HG03095 (cell line): ENCODE data around the gene PIRT.
"Not testable (repeated sequence)": the region's sequence is repeated elsewhere in the genome, so short reads cannot be mapped to it uniquely, and the experiment has no call there.

Experiments used
- ATAC-seq: cut with Tn5 transposase; IDR thresholded peaks from one replicate; pipeline ENCODE4 v1.9.1; 2021; ENCODE audit warnings: moderate library complexity; ENCODE audit not compliant: unreplicated experiment

The PIRT gene

DNA sequence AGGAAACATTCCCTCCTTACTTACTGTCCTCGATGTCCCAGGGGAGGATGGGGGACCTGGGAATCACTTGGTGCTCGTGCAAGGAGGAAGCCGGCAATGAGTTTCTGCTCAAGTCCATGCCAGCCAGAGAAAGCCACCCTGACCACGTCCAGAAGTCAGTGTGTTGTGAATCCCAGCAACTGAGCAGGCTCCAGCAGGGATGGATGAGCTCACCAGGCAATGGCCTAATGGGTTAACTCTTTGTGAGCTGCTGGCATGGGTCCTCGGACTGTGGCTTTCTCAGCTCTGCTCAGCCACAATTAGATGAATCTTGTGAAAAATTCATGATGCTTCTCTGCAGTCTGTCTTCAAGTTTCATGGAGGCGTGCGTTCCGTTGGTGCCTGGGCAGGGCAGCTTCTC, at the start of gene PIRT:
PIRT (minus strand) TSS at position 167 of the 400 bp plus-strand sequence. CDS start 12,442 bp downstream, outside the sequence.
- no peak for ATAC-seq

DNA sequence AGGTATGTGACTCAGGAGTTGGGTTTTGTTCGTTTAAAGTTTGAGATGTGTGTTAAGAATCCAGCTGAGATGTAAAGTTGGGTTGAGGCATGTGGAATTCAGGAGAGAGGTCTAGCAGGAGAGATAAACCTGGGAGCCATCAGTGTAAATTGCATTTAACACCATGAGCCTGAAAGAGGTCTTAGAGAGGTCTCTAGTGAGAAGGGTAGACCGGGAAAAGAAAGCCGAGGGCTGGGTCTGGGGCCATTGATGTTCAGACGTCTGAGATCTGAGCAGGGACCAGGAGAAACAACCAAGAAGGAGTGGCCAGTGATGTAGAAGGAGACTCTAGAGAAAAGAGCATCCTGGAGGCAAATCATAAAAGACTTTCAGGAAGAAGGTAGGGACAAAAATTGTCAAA, 44.1 kb upstream of the PIRT start:
- no peak for ATAC-seq

DNA sequence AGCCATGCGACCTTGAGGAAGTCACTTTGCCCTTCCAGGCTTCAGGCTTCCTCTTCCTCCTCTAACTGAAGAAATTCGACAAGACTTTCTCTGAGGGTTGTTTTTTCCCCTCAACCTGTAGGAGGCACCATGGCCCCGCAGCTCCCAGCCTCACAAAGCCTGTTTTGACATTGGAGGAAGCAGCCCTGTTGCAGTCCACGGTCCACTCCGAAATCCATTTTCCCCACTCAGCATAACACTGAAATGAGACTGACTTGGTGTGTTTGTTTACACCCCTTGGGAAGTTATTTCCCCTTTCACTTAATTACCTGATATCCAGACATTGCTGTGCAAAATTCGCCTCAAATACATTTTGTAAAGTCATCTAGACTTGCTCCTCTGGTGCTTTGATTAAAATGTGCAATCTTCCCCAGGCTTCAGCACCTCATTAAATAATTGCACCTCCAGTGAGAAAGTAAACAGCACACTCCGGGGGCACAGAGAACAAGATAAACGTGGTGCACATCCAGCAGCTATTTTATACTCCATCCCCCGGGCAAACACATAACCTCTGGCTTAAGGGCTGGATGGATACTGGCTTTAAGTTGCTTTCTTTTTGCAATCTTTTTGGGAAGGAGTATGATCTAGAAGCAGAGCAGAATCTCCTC, 41.4 kb upstream of the PIRT start:
- ATAC-seq, result no peak

DNA sequence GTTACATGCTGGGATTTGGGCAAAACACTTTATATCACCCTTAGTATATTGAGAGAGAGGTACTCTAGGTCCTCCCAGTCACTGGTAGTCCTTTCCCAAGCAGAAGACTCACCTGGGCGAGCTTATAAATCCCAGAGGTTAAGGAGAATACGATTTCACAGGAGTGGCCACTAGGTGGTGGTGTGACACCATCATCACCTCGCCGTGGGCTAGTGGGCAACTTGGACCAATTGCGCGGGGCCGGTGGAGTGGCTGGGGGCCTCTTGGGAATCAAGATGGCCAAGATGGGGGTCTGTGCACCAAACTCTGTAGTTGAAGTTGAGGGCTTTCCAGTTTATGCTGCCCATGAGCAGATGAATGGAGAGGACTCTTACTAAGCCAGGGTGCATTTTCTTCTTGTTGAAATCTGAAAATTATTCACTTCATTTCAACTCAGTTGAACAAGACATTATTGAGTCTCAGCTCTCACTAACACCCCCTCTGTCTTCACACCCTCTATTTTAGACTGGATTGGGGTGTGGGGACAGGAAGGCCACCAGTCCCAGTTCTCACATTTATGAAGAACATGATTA, 38.2 kb upstream of the PIRT start:
- no peak for ATAC-seq

DNA sequence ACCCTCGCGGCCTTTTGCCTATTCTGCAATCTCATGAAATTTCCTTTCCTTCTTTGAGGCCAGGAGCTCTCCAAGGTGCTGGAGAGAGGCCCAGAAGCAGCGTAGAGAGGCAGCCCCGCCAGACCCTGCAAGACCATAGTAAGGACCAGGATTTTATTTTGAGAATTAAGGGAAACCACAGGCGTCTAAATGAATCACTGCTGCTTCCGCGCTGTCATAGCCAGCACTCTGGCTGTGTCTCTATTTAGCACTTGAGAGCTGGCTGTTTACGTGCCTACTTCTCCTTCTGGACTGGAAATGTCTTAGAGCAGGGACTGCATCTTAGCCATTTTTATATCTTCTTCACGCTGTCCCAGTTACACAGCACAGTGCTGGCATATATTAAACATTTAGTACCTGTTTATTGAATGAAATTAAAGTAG, 37.6 kb upstream of the PIRT start:
- no peak for ATAC-seq

DNA sequence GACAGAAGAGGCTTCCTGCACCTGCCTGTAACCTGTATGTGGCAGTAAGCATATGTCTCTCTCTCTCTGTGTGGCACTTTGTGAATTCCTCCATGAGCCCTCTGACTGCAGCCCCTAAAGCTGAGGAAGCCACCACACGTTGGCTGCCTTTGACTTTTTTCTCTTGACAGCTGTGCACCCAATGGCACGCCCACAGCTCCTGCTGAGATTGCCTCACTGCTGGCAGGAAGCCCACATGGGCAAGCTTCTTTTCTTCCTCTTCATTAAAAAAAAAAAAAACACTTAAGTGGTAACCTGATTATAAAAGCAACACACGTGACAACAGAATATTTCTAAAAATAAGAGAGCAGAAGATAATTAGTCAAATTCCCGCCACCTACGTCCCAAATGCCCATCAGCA, 34.0 kb upstream of the PIRT start:
- ATAC-seq, result no peak

DNA sequence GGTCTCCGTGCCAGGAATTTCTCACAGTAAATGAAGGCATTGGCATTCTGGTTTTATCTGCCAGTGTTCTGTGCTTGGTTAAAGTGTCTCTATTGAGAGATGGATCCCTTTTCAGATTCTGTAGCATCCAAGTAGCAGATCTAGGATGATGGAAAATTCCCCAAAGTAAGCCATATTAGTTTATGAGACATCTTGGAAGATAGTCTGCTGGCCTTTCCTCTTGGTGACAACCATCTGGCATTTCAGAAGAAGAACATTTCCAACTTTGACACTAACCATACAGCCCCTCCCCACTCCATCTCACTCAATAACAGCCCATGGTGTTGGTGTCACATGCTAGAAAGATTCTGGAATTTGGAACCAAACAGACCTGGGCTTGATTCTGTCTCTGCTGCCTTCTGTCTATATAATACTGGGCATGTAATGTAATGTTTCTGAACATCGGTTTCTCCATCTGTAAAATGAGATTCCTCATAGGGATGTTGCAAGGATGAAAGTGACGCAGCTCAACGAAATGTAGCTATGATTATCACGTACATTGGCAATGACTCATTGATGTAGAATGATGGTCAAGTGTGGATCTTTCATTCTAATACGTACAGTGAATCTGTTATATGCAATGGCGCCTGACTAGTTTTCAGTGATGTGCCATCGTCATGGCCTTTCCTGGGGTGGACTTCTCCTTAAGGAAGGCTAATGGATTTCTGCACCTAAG, 32.6 kb upstream of the PIRT start:
- ATAC-seq, result no peak

DNA sequence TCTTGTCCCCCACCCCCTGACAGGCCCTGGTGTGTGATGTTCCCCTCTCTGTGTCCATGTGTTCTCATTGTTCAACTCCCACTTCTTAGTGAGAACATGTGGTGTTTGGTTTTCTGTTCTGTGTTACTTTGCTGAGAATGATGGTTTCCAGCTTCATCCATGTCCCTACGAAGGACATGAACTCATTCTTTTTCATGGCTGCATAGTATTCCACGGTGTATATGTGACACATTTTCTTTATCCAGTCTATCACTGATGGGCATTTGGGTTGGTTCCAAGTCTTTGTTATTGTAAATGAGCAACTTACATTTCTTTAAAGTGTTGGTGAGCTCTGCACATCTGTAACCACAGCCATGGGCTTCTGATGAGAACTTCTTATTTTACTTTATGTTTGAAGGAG, 30.9 kb upstream of the PIRT start:
- not testable (repeated sequence) for ATAC-seq

DNA sequence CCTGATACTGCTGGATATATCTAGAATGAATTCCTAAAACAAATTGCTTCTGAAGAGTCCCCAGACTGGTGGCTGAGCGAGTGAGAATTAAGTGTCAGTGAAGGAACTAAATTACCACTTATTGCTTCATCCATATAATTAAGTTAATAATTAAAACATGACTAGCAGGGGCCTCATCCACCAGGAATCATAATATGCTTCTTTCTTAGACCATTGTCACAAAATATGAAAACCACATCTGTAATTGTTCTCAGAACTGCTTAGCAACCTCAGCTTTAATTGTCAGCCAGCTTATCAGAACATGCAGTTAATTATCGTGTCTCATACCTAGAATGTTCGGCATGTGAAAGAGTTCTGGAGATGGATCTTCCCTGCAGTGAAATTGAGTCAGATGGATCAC, 21.2 kb upstream of the PIRT start:
- ATAC-seq, result no peak

DNA sequence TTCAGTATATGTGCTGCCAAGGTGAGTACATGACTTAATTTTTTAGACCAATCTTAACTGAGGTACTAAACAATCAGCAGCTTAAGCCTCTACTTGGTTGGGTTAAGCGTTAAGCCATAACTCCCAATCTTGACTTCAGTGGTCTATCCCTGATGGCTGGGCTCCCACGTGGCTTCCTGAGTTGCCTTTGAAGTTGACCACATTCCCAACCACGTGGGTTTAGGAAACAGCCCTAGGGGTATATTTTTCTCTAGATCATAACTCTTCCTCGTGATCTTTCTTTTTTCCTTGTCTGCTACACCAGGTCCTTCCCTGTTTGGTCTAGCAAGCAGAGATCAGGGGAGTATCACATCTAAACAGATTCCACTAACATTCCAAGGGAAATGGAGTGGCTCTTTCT, 20.1 kb upstream of the PIRT start:
- no peak for ATAC-seq

DNA sequence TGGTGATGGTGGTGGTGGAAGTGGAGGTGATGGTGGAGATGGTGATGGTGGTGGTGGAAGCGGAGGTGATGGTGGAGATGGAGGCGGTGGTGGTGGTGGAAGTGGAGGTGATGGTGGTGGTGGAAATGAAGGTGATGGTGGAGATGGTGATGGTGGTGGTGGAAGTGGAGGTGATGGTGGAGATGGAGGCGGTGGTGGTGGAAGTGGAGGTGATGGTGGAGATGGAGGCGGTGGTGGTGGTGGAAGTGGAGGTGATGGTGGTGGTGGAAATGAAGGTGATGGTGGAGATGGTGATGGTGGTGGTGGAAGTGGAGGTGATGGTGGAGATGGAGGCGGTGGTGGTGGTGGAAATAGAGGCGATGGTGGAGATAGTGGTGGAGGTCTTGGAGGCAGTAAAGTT, 8.7 kb upstream of the PIRT start:
- not testable (repeated sequence) for ATAC-seq

DNA sequence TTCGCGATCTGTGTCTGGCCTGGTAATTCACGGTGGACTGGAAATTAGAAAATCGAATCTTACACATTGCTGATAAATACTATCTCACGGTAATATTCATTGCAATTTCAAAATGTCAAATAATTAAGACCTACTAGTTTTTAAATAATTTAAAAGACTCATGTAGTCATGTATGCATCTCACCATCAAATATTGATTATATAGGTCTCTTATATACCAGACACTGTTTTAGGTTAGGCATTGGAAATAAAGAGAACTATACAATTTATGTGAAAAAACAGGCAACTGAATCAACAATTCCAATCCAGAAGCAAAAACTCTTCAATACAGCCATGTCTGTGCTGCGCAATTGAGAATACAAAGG, 7.5 kb upstream of the PIRT start:
- no peak for ATAC-seq

DNA sequence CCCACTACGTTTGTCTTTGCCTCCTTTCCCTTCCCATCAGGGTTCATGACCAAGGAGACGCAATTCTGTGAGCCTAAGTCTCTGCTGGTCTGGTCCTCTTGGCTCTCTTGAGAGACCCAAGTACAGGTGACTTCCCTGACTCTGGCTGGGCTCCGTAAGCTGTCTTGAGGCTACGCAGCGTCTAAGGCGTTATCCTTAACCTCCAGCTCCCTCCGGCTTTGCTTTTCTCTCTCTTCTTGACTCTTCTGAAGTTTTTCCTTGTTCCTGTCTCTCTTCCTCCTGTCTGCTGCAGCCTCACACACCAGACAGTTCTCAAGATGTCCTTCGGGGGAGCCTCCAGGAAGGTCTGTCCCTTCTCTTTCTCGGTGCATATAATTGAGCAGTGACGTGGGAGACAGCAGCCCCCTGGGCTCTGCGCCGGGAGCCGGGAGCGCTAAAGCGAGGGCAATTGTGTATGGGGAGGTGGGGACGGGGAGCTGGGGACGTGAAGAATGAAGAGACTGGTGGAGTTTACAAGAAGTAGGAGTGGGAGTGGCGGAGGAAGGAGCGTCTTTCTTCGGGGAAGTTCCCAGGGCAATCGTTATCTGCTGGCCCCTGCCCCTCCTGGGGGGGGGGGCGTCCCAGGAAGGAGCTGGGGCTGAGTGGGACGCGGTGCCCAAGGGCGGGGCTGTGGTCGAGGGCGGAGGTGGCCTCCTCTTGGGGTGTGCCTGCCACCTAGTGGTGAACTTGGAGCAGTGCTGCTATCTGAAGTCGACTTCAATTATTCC, 6.9 kb upstream of the PIRT start:
- ATAC-seq, result peak; percentile 80

DNA sequence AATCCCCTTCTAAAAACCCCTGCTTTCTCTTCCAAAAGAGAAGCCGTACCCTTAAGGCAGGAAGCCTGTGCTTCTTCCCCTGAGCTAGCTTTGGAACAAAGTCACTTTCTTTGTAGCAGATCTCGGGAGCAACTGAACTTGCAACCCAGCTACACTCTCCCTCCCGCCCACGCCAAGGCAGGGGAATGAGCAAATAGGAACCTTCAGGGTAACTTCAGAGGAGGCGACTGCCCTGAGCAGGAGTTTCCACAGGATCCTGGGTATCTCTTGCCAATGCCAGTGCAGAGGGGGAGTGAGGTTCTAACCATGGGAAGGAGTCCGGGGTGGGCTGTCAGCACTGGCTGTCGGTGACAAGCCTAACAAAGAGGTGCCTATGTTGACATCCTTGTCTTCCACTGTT, 5.9 kb upstream of the PIRT start:
- ATAC-seq, result no peak

DNA sequence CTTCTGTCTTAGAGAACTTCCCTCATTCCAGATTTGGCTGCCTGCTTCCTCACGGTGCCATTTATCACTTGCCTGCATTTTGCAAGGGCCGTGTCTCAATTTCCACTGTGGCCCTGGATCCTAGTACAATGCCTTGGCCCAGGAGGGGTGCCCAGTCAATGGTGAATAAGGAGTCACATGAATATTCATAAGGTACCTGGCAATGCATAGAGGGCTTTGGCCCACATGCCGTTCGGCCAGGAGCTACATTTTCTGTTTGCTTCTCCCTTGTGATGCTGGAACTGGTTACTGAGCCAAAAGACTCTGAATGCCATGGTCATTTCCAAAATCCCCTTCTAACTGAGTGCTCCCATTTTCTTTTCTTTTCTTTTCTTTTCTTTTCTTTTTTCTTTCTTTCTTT, 4.8 kb upstream of the PIRT start:
- ATAC-seq, result no peak

DNA sequence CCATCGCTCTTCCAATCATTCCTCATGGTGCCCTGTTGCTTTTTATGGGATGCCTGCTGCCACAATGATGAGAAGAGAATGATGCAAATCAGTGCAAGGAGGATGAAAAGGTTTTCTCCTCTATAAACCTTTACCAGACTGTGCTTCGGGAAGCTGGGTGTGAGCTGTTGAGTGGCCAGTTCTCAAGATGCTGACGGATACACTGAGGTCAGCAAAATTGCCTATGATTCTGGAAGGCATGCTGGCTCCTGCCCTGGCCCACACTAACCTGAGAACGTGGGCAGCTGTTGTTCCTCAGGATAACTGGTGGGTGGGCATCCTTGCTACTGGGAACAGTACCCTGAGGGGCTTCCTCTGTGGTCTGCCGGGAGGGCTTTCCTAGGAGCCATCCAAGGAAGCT, 795 bp upstream of the PIRT start:
- no peak for ATAC-seq

DNA sequence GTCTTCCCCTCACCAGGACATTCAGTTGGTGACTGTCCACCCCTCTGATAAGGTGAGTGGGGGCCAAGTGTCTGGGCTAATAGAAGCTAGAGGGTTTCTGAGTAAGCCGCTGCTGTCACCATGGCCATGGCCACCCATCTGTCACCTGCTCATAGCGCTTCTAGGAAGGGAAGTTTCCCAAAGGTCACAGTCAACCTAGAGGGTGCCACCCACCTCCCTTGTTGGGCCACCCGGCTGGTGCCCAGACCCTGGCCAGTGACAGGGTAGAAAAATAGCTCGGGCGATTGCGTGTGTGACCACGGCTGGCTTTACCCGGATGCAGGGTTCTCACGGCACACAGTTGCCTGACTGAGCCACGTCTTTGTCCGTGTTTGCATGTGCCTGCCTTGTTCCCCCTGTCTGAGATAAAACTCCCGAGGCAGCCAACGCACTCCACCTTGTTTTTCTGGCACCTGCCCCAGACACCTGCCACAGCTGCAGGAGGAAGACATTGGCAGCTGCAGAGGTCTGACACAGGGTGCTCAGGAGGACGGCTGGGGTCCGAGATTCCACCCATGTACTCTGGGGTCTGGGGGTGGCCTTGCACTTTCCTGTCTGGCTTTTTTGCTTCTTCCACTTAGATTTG, 809 bp downstream of the PIRT start:
- no peak for ATAC-seq

DNA sequence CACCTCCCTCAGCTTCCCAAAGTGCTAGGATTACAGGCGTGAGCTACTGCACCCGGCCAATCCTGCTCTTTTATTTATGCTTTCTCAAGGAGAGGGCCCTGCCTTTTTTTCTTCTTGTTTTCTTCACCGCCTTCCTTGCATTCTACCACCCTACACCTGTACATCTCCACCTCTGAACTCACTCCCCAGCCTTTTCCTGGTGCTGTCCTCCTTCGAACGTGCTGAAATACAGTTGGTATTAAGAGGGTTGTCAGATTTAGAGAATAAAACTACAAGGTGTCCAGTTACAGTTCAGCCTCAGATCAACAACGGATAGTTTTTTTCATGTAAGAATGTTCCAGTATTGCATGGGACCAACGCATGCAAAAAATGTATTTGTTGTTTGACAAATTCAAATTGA, 1.7 kb downstream of the PIRT start:
- ATAC-seq, result no peak

DNA sequence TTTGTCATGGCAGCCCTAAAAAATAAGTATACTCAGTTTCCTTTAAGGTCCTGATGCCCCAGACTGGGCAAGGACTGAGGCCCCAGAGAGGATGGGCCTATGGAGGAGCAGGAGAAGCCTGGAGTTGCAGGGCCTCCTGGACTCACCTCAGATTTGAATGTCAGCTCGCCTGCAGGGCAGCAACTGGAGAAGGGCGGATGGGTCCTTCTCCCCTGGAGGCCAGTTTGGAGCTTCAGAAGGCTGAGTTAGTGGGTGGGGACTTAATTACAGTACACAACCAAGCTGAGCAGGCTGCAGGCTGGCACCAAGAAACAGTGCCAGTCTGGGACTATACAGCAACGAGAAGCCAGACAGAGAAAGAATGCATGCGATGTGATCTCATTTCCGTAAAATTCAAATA, 6.2 kb downstream of the PIRT start:
- ATAC-seq, result no peak

DNA sequence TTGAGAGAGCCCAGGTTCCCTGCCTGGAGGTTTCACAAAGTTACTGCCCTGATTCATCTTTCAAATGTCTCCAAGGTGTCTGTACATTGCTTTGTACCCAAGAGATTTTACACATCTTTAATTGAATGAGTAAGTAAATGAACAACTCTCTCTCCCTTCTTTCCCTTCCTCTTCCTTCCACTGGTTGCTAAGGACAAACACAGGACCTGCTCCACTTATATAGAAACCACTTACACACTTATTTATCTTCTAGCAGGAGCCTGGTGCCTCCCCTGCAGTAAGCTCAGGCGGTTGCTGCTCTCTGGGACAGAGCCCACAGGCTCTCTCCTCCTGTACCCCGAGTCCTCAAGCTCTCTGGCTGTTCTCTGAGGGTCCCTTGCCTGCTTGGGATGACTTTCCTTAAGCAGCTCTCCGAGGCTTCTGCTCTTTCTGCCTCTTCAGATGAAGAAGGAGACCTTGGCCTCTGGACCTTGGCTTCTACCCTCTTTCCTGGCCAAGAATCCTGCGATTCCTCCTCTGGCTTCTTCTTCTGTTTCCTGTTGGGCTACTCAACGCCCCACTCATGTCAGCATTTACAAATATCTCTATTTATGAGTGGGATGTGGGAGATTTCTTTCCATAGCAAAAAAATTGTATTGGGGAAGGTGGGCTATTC, 9.9 kb downstream of the PIRT start:
- ATAC-seq, result no peak

DNA sequence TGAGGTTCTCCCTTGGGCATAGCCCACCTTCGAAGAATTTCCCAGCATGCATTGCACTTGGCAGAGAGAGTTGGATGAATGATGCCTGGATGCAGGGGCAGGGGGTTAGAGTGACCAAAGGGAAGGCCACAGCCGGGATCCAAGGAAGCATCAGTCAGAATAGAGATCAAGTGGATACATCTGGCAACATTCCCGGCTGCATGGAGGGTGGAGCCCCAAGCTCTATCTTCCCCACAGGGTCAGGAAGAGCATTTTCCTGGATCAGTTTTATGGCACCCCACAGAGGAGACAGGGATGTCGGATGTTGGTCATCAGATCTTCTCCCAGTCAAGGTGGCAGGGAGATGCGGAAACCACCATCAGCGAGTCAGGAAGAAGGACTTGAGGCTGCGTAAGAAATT, 13.0 kb downstream of the PIRT start:
- ATAC-seq, result no peak
